Measurements from ENCODE around the gene RPH3AL.
"Not testable (repeated sequence)": the region's sequence is repeated elsewhere in the genome, so short reads cannot be mapped to it uniquely, and the experiment has no call there.

RPH3AL gene

GRCh38 chr17:282000-282911 lies 70.4 kb downstream of the RPH3AL start:
- DNase-seq (ENCODE audit: low read depth), result no peak

- no peak for DNase-seq (ENCODE audit: low read depth)
Measured at GRCh38 chr17:281365-281999, 71.1 kb downstream of the RPH3AL start.

- no peak for DNase-seq (ENCODE audit: low read depth)
Measured at GRCh38 chr17:280901-281300, 71.7 kb downstream of the RPH3AL start.

- no peak for DNase-seq (ENCODE audit: low read depth)
Measured at GRCh38 chr17:280216-280615, 72.4 kb downstream of the RPH3AL start.

GRCh38 chr17:279776-280175 lies 72.8 kb downstream of the RPH3AL start:
- DNase-seq (ENCODE audit: low read depth), result no peak

- DNase-seq (ENCODE audit: low read depth), result no peak
Measured at GRCh38 chr17:279331-279730, 73.3 kb downstream of the RPH3AL start.

GRCh38 chr17:278676-279059 lies 73.9 kb downstream of the RPH3AL start:
- DNase-seq (ENCODE audit: low read depth), result no peak

- no peak for DNase-seq (ENCODE audit: low read depth)
Measured at GRCh38 chr17:278055-278675, 74.4 kb downstream of the RPH3AL start.

GRCh38 chr17:274902-275301 lies 77.7 kb downstream of the RPH3AL start:
- DNase-seq (ENCODE audit: low read depth), result no peak

GRCh38 chr17:273981-274832 lies 78.4 kb downstream of the RPH3AL start:
- no peak for DNase-seq (ENCODE audit: low read depth)

GRCh38 chr17:272856-273255 lies 79.8 kb downstream of the RPH3AL start:
- DNase-seq (ENCODE audit: low read depth), result not testable (repeated sequence)

GRCh38 chr17:271928-272623 lies 80.5 kb downstream of the RPH3AL start:
- DNase-seq (ENCODE audit: low read depth), result not testable (repeated sequence)

- no peak for DNase-seq (ENCODE audit: low read depth)
Measured at GRCh38 chr17:269616-270514, 82.7 kb downstream of the RPH3AL start.

GRCh38 chr17:266701-267667 lies 85.6 kb downstream of the RPH3AL start:
- no peak for DNase-seq (ENCODE audit: low read depth)

- DNase-seq (ENCODE audit: low read depth), result no peak
Measured at GRCh38 chr17:266219-266618, 86.4 kb downstream of the RPH3AL start.

- DNase-seq (ENCODE audit: low read depth), result no peak
Measured at GRCh38 chr17:265718-266117, 86.9 kb downstream of the RPH3AL start.

GRCh38 chr17:263773-264172 lies 88.8 kb downstream of the RPH3AL start:
- no peak for DNase-seq (ENCODE audit: low read depth)

GRCh38 chr17:263271-263670 lies 89.3 kb downstream of the RPH3AL start:
- no peak for DNase-seq (ENCODE audit: low read depth)

GRCh38 chr17:261635-262034 lies 91.0 kb downstream of the RPH3AL start:
- DNase-seq (ENCODE audit: low read depth), result no peak

Measured in stimulated activated CD4-positive, alpha-beta T cell treated with anti-CD3 and anti-CD28 coated beads, Interleukin-2, amount 100 ng/mL, for 4 hours (primary cell).